K562 (cell line): ENCODE results near the gene CABP5. TPM values are rescaled to one million over a fixed set of nuclear protein-coding genes. Genes with fewer than 3 reads are reported as not detected.

Experiments used
- ATAC-seq: fragments of 200-7000 bp; cut with Tn5 transposase; 3 replicates; pipeline ENCODE4 v1.9.1; 2020; ENCODE audit warnings: moderate library complexity
- BruUV-seq: library from RNA; stranded (reverse); fragments of 400-500 nt; replicated peaks from 2 replicates; lab custom pipeline; 2021; lab: Mats Ljungman, UMichigan
- CTCF ChIA-PET: fragments of 300-600 bp; formaldehyde crosslinking; extraction: SDS; loops from one replicate; lab custom pipeline; 2021; ENCODE audit warnings: low intra/inter-chr PET ratio; lab: Yijun Ruan, JAX
- POLR2A ChIA-PET: fragments of 300-600, 350-650 bp; sonication (Branson Sonifier 250); formaldehyde crosslinking; extraction: SDS; loops from one replicate; lab custom pipeline; 2021; ENCODE audit warnings: antibody characterized with exemption, inconsistent platforms; lab: Yijun Ruan, JAX
- DNase-seq, 4 experiments: peaks; one replicate each; pipeline versions ENCODE4 v3.0.0 to v3.0.0-alpha.2; 2011 to 2018; ENCODE audit warnings: low spot score in 3 of 4, mixed read lengths in 3 of 4; ENCODE audit errors: extremely low read depth in 1 of 4
- FAIRE-seq: peaks from 2 replicates; lab custom pipeline; 2011; peaks lifted over from hg19 to GRCh38; lab: Jason Lieb, UNC
- H2AFZ ChIP-seq: 2 replicates; pipeline ENCODE4 v1.6.0; 2011; ENCODE audit warnings: low read depth, low read length, control low read depth, inconsistent platforms
- H3K27ac ChIP-seq: fragments of 200-600 bp; 3 replicates; pipeline ENCODE4 v1.8.0; 2011; ENCODE audit warnings: low read depth, mild to moderate bottlenecking, control low read depth, inconsistent platforms, low read length, moderate library complexity, mixed read lengths; ENCODE audit errors: extremely low read depth
- H3K27me3 ChIP-seq, 2 experiments: fragments of 300-600 bp in 1 of 2; 2 replicates in 1 of 2; 3 replicates in 1 of 2; pipeline versions ENCODE4 v1.6.0 to v1.8.0; 2011; ENCODE audit warnings: inconsistent platforms in 2 of 2, low read length in 2 of 2, mild to moderate bottlenecking in 1 of 2, mixed read lengths in 1 of 2, moderate library complexity in 1 of 2; ENCODE audit not compliant: control insufficient read depth in 2 of 2, insufficient read depth in 2 of 2
- H3K36me3 ChIP-seq: fragments of 300-600 bp; 3 replicates; pipeline ENCODE4 v1.8.0; 2011; ENCODE audit warnings: mild to moderate bottlenecking, low read length, inconsistent platforms; ENCODE audit not compliant: control insufficient read depth, insufficient read depth
- H3K4me1 ChIP-seq, 2 experiments: fragments of 200-600 bp in 1 of 2; replicated peaks in 1 of 2; 2 replicates in 1 of 2; 3 replicates in 1 of 2; pipeline versions ENCODE4 v1.5.1 to v1.8.0; 2011; ENCODE audit warnings: inconsistent platforms in 2 of 2, low read length in 2 of 2, mild to moderate bottlenecking in 1 of 2, mixed read lengths in 1 of 2, moderate library complexity in 1 of 2; ENCODE audit not compliant: control insufficient read depth in 2 of 2, insufficient read depth in 2 of 2
- H3K4me2 ChIP-seq: 2 replicates; pipeline ENCODE4 v1.6.1; 2011; ENCODE audit warnings: low read length, control low read depth, inconsistent platforms, mixed read lengths; ENCODE audit not compliant: insufficient read depth
- H3K4me3 ChIP-seq: fragments of 200-600 bp; sonication (generic), shearing (Covaris generic); 2 replicates; pipeline ENCODE4 v1.5.1; 2016; ENCODE audit warnings: control low read depth, inconsistent platforms
- H3K79me2 ChIP-seq: fragments of 200-600 bp; 3 replicates; pipeline ENCODE4 v1.8.0; 2011; ENCODE audit warnings: low read length, inconsistent platforms; ENCODE audit not compliant: control insufficient read depth, insufficient read depth
- H3K9ac ChIP-seq, 2 experiments: 2 replicates each; pipeline versions ENCODE4 v1.6.0 to v1.6.1; 2011; ENCODE audit warnings: low read depth in 2 of 2, low read length in 2 of 2, control low read depth in 1 of 2, inconsistent platforms in 1 of 2, mild to moderate bottlenecking in 1 of 2, mixed read lengths in 1 of 2; ENCODE audit not compliant: insufficient read depth in 1 of 2
- H3K9me1 ChIP-seq: one replicate; pipeline ENCODE4 v1.6.0; 2011; ENCODE audit warnings: inconsistent platforms, mild to moderate bottlenecking, low read length, moderate library complexity; ENCODE audit not compliant: control insufficient read depth, insufficient read depth
- H3K9me3 ChIP-seq: replicated peaks from 2 replicates; pipeline ENCODE4 v1.5.1; 2011; ENCODE audit warnings: low read depth, low read length, inconsistent platforms; ENCODE audit not compliant: control insufficient read depth, insufficient read depth
- H4K20me1 ChIP-seq: replicated peaks from 2 replicates; pipeline ENCODE4 v1.6.1; 2011; ENCODE audit warnings: low read length, inconsistent platforms, mixed read lengths; ENCODE audit not compliant: control insufficient read depth, insufficient read depth
- CBX3 ChIP-seq, 2 experiments: IDR thresholded peaks; 1 replicate in 1 of 2; 2 replicates in 1 of 2; pipeline ENCODE4 v1.6.1; 2012; ENCODE audit warnings: inconsistent platforms in 2 of 2, low read length in 2 of 2, borderline replicate concordance in 1 of 2, control low read depth in 1 of 2
- EHMT2 ChIP-seq: fragments of 450-650 bp; IDR thresholded peaks from 2 replicates; pipeline ENCODE4 v1.6.1; 2018; ENCODE audit warnings: antibody characterized with exemption
- EP300 ChIP-seq: IDR thresholded peaks from 2 replicates; pipeline ENCODE4 v1.6.1; 2012; ENCODE audit warnings: low read length, improper control_type of control experiment
- GATA2 ChIP-seq: sonication (generic); formaldehyde crosslinking; IDR thresholded peaks from 2 replicates; pipeline ENCODE4 v1.4.0; 2020; ENCODE audit warnings: mild to moderate bottlenecking, missing genetic modification reagents
- MXI1 ChIP-seq: IDR thresholded peaks from 2 replicates; pipeline ENCODE4 v1.6.1; 2011; ENCODE audit warnings: low read depth, mild to moderate bottlenecking, improper control_type of control experiment, low read length
- NR2F6 ChIP-seq: fragments of 450-650 bp; formaldehyde crosslinking; IDR thresholded peaks from 2 replicates; pipeline ENCODE4 v1.4.0; 2020; ENCODE audit warnings: mild to moderate bottlenecking
- PHTF2 ChIP-seq: fragments of 250-450 bp; sonication (Bioruptor Pico); IDR thresholded peaks from 2 replicates; pipeline ENCODE4 v1.5.0; 2021; ENCODE audit warnings: mild to moderate bottlenecking
- RAD21 ChIP-seq, 2 experiments: fragments of 250-450 bp in 1 of 2; fragments of 450-650 bp in 1 of 2; sonication (Bioruptor Pico) in 1 of 2; formaldehyde crosslinking in 1 of 2; IDR thresholded peaks in 1 of 2; conservative IDR thresholded peaks in 1 of 2; 2 replicates each; pipeline versions ENCODE4 v1.4.0 to v1.8.0; 2020 to 2022; ENCODE audit warnings: mild to moderate bottlenecking in 2 of 2, moderate library complexity in 1 of 2
- SNIP1 ChIP-seq: fragments of 450-650 bp; IDR thresholded peaks from 2 replicates; pipeline ENCODE4 v1.7.1; 2017; ENCODE audit warnings: low read depth, mild to moderate bottlenecking
- ZNF140 ChIP-seq: fragments of 250-450 bp; sonication (Bioruptor Pico); IDR thresholded peaks from 2 replicates; pipeline ENCODE4 v1.8.0; 2021; ENCODE audit warnings: moderate library complexity, mild to moderate bottlenecking, inconsistent platforms
- ZNF592 ChIP-seq: fragments of 450-650 bp; IDR thresholded peaks from 2 replicates; pipeline ENCODE4 v1.6.1; 2017; ENCODE audit warnings: antibody characterized with exemption, mild to moderate bottlenecking
- ZNF764 ChIP-seq: fragments of 250-450 bp; sonication (Bioruptor Pico); IDR thresholded peaks from 2 replicates; pipeline ENCODE4 v1.4.0; 2020; ENCODE audit warnings: low read depth, mild to moderate bottlenecking, moderate library complexity
- WGBS: fragments of 100-300 bp; shearing (Covaris generic); methylation state at CpG from one replicate; pipeline ENCODE4 v1.1.6; 2016; ENCODE audit warnings: low coverage, mixed read lengths; ENCODE audit not compliant: insufficient coverage; ENCODE audit errors: missing lambda C conversion rate; 5-methylcytosine and 5-hydroxymethylcytosine counted together
- in situ Hi-C: fragments of 300-500 bp; cut with MboI; formaldehyde crosslinking; loops from 4 replicates; pipeline ENCODE4 v1.15.0; 2018; ENCODE audit warnings: inconsistent platforms, mixed read lengths
- intact Hi-C: fragments of 100-400 bp; cut with micrococcal nuclease; formaldehyde crosslinking; loops from 2 replicates; pipeline ENCODE4 v1.14.2; 2022
- polyA plus RNA-seq, 8 experiments: library from polyadenylated mRNA; depleted of rRNA in 4 of 8; stranded (reverse) in 5 of 8; unstranded in 3 of 8; fragments of >200 nt; fragmentation: Nextera tagmentation in 2 of 8; fragmentation: Illumina TruSeq in 1 of 8; extraction: Ambion mirVana in 2 of 8; extraction: Trizol in 1 of 8; gene quantifications; 2 replicates each; pipeline versions ENCODE4 v1.2.1 to v1.2.3, GENCODE V29; 2011 to 2014; ENCODE audit warnings: inconsistent platforms in 1 of 8, missing spikeins in 1 of 8
- total RNA-seq, 7 experiments: library from RNA; depleted of rRNA in 6 of 7; stranded (reverse); fragments of >200 nt in 6 of 7; fragmentation: Illumina TruSeq in 2 of 7; extraction: Trizol in 2 of 7; gene quantifications; 2 replicates each; pipeline versions ENCODE4 v1.2.1 to v1.2.3, GENCODE V29; 2011 to 2021; ENCODE audit warnings: low replicate concordance in 1 of 7
- TF ChIP-seq, protein P1 (sequence below): fragments of 450-650 bp; IDR thresholded peaks from 2 replicates; pipeline ENCODE4 v1.6.1; 2016; ENCODE audit warnings: antibody characterized with exemption
- TF ChIP-seq, protein P2 (sequence below): fragments of 450-650 bp; formaldehyde crosslinking; IDR thresholded peaks from 2 replicates; pipeline ENCODE4 v1.4.0; 2020; ENCODE audit warnings: mild to moderate bottlenecking, moderate library complexity
- TF ChIP-seq, protein P3 (sequence below): fragments of 450-650 bp; IDR thresholded peaks from 2 replicates; pipeline ENCODE4 v1.6.1; 2016

The CABP5 gene
- total and polyA plus RNA-seq, 9 of the 15 experiments (the other 6 are each of a cell fraction or from before 2014, with no cell fraction given) = not detected

DNA sequence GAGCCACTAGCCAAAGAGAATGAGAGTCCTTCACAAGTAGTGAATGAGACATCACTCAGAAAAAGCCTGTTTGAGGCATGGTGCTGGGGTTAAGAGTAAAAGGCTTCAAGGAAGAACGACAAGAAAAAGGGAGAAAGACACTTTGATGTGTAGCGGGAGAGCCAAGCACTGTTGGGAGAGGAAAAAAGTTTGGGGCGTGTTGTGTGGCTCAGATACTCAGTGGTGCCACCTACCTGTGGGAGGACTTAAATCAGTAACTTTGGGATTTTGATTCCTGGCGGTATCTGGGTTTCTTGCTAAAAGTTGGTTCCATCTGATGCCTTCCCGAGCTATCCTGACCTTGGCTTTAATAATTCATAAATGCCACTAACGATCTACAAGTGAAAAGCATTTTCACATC, 37.1 kb downstream of the CABP5 start:
- Histone ChIP-seq H3K79me2 (no peaks in the 10 kb centered on the region), H3K4me3 (no peak overlapping the region), H2AFZ (peak overlapping the region; percentile 71), H3K4me2 (peak overlapping the region; percentile 42), H3K27me3 (no peaks in the 10 kb centered on the region; a peak in 2 of 5 replicates), H3K4me1 (no peaks in the 10 kb centered on the region; a peak in 1 of 5 replicates), H3K9ac (no peak overlapping the region), H3K27ac (no peak overlapping the region), H3K36me3 (no peaks in the 10 kb centered on the region), H3K9me3 (no peaks in the 10 kb centered on the region; the same call in 1 of the 2 replicates), H4K20me1 (no peaks in the 10 kb centered on the region), H3K9me1 (no peaks in the 10 kb centered on the region)
- no TSS peak for BruUV-seq
- DNase-seq (peak; percentile 36 to 52 (median 44)), ATAC-seq (peak; percentile 58; the same call in 2 of the 3 replicates), FAIRE-seq (peak; percentile 71)
- WGBS = 2% methylated on average over 6 of the region's 6 CpGs
- CTCF ChIA-PET = no interaction called here
- in situ Hi-C loops = no loop called here
- intact Hi-C loops = no loop called here
- POLR2A ChIA-PET = interaction anchor here (0.6 to 1.0 kb wide), 2 partner anchors 11 to 358 kb away, joined by 3 to 5 read pairs; no protein-coding TSS in a partner anchor
- TF ChIP-seq, protein P1, sequence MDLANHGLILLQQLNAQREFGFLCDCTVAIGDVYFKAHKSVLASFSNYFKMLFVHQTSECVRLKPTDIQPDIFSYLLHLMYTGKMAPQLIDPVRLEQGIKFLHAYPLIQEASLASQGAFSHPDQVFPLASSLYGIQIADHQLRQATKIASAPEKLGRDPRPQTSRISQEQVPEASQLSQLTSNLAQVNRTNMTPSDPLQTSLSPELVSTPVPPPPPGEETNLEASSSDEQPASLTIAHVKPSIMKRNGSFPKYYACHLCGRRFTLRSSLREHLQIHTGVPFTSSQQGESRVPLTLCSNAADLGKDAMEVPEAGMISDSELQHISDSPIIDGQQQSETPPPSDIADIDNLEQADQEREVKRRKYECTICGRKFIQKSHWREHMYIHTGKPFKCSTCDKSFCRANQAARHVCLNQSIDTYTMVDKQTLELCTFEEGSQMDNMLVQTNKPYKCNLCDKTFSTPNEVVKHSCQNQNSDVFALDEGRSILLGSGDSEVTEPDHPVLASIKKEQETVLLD = no peak
- TF ChIP-seq ZNF140 (CRISPR knock-in tag) = no peak
- TF ChIP-seq EP300 = no peak
- no peak for TF ChIP-seq SNIP1
- TF ChIP-seq RAD21 (CRISPR knock-in tag; conservative IDR thresholded peaks at IDR 0.05 in 1 of 2, IDR thresholded peaks at IDR 0.05 in 1 of 2) = 0 out of 4 replicates have a peak, but pooled peaks of 1 of the 2 experiments have one; percentile 5
- no peak for TF ChIP-seq NR2F6 (CRISPR knock-in tag)
- TF ChIP-seq GATA2 (CRISPR knock-in tag) = no peak
- peak; percentile 44; the same call in 1 of the 2 replicates for TF ChIP-seq EHMT2
- no peak for TF ChIP-seq ZNF592
- peak in 1 of 2 experiments; percentile 30; a peak in 1 of 3 replicates for TF ChIP-seq CBX3 (IDR thresholded peaks at IDR 0.05; ENCODE audit: borderline replicate concordance in 1 of 2, low read length in 2 of 2)
- TF ChIP-seq PHTF2 (CRISPR knock-in tag) = no peak
- TF ChIP-seq ZNF764 = no peak
- TF ChIP-seq, protein P2, sequence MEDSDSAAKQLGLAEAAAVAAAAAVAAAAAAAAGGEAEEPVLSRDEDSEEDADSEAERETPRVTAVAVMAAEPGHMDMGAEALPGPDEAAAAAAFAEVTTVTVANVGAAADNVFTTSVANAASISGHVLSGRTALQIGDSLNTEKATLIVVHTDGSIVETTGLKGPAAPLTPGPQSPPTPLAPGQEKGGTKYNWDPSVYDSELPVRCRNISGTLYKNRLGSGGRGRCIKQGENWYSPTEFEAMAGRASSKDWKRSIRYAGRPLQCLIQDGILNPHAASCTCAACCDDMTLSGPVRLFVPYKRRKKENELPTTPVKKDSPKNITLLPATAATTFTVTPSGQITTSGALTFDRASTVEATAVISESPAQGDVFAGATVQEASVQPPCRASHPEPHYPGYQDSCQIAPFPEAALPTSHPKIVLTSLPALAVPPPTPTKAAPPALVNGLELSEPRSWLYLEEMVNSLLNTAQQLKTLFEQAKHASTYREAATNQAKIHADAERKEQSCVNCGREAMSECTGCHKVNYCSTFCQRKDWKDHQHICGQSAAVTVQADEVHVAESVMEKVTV (CRISPR knock-in tag) = no peak
- TF ChIP-seq, protein P3, sequence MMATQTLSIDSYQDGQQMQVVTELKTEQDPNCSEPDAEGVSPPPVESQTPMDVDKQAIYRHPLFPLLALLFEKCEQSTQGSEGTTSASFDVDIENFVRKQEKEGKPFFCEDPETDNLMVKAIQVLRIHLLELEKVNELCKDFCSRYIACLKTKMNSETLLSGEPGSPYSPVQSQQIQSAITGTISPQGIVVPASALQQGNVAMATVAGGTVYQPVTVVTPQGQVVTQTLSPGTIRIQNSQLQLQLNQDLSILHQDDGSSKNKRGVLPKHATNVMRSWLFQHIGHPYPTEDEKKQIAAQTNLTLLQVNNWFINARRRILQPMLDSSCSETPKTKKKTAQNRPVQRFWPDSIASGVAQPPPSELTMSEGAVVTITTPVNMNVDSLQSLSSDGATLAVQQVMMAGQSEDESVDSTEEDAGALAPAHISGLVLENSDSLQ = no peak
- no peak for TF ChIP-seq MXI1
